HepG2 (cell line): Measurements from ENCODE around the gene PARS2. TPM values are rescaled to one million over a fixed set of nuclear protein-coding genes. Genes with fewer than 3 reads are reported as not detected.

Source experiments
- ATF1 ChIP-seq: IDR thresholded peaks from 2 replicates; pipeline ENCODE4 v1.6.1; 2016; ENCODE audit warnings: mild to moderate bottlenecking, control low read depth
- BCLAF1 ChIP-seq: fragments of 450-650 bp; IDR thresholded peaks from 2 replicates; pipeline ENCODE4 v1.6.1; 2017; ENCODE audit warnings: mild to moderate bottlenecking
- BRD4 ChIP-seq: sonication (generic); formaldehyde crosslinking; IDR thresholded peaks from 2 replicates; pipeline ENCODE4 v1.4.0; 2020; ENCODE audit warnings: missing genetic modification reagents
- CEBPG ChIP-seq: IDR thresholded peaks from 2 replicates; pipeline ENCODE4 v1.6.1; 2016
- E2F5 ChIP-seq: sonication (generic); formaldehyde crosslinking; conservative IDR thresholded peaks from 2 replicates; pipeline ENCODE4 v1.4.0; 2020; ENCODE audit warnings: missing genetic modification reagents
- ESRRA ChIP-seq: sonication (generic); formaldehyde crosslinking; IDR thresholded peaks from 2 replicates; pipeline ENCODE4 v1.5.1; 2020; ENCODE audit warnings: mild to moderate bottlenecking, low read depth, missing genetic modification reagents
- EZH2 ChIP-seq: conservative IDR thresholded peaks from 2 replicates; pipeline ENCODE4 v1.6.1; 2012; ENCODE audit warnings: mild to moderate bottlenecking, low read depth, low read length, moderate library complexity
- FOXO1 ChIP-seq: sonication (generic); formaldehyde crosslinking; IDR thresholded peaks from 2 replicates; pipeline ENCODE4 v1.4.0; 2020; ENCODE audit warnings: missing genetic modification reagents
- HNRNPL ChIP-seq: fragments of 200-400 bp; formaldehyde crosslinking; IDR thresholded peaks from 2 replicates; pipeline ENCODE4 v1.6.1; 2017; ENCODE audit warnings: mild to moderate bottlenecking, low read depth, low read length
- MED13 ChIP-seq: sonication (generic); formaldehyde crosslinking; IDR thresholded peaks from 2 replicates; pipeline ENCODE4 v1.5.0; 2020; ENCODE audit warnings: missing genetic modification reagents
- NCOA2 ChIP-seq: sonication (generic); formaldehyde crosslinking; IDR thresholded peaks from 2 replicates; pipeline ENCODE4 v1.8.0; 2022; ENCODE audit warnings: inconsistent platforms
- SAP130 ChIP-seq: IDR thresholded peaks from 2 replicates; pipeline ENCODE4 v1.6.1; 2016; ENCODE audit warnings: low read depth
- SPEN ChIP-seq: sonication (generic); formaldehyde crosslinking; IDR thresholded peaks from 2 replicates; pipeline ENCODE4 v1.5.1; 2020; ENCODE audit warnings: low read depth, mild to moderate bottlenecking, missing genetic modification reagents
- SUZ12 ChIP-seq: fragments of 150-350 bp; IDR thresholded peaks from 2 replicates; pipeline ENCODE4 v1.6.1; 2014; ENCODE audit warnings: low read depth, low read length
- ZFP36L2 ChIP-seq: sonication (generic); formaldehyde crosslinking; IDR thresholded peaks from 2 replicates; pipeline ENCODE4 v1.4.0; 2020; ENCODE audit warnings: missing genetic modification reagents
- ZNF121 ChIP-seq: sonication (generic); formaldehyde crosslinking; IDR thresholded peaks from 2 replicates; pipeline ENCODE4 v1.5.0; 2020; ENCODE audit warnings: mild to moderate bottlenecking, missing genetic modification reagents
- ZNF292 ChIP-seq: sonication (generic); formaldehyde crosslinking; IDR thresholded peaks from 2 replicates; pipeline ENCODE4 v1.8.1; 2022; ENCODE audit warnings: mild to moderate bottlenecking, low read depth, missing genetic modification reagents, borderline replicate concordance
- ZNF354B ChIP-seq: sonication (generic); formaldehyde crosslinking; IDR thresholded peaks from 2 replicates; pipeline ENCODE4 v1.8.0; 2022; ENCODE audit warnings: mild to moderate bottlenecking, missing genetic modification reagents
- ZNF367 ChIP-seq: sonication (generic); formaldehyde crosslinking; IDR thresholded peaks from 2 replicates; pipeline ENCODE4 v1.4.0; 2020; ENCODE audit warnings: missing genetic modification reagents, borderline replicate concordance
- ZNF451 ChIP-seq: sonication (generic); formaldehyde crosslinking; IDR thresholded peaks from 2 replicates; pipeline ENCODE4 v1.5.0; 2020; ENCODE audit warnings: mild to moderate bottlenecking, missing genetic modification reagents
- ZNF572 ChIP-seq: sonication (generic); formaldehyde crosslinking; IDR thresholded peaks from 2 replicates; pipeline ENCODE4 v1.5.1; 2020; ENCODE audit warnings: mild to moderate bottlenecking, missing genetic modification reagents
- ZNF616 ChIP-seq: sonication (generic); formaldehyde crosslinking; IDR thresholded peaks from 2 replicates; pipeline ENCODE4 v1.5.0; 2020; ENCODE audit warnings: low read depth, mild to moderate bottlenecking, missing genetic modification reagents
- ZNF737 ChIP-seq: sonication (generic); formaldehyde crosslinking; IDR thresholded peaks from 2 replicates; pipeline ENCODE4 v1.5.0; 2020; ENCODE audit warnings: missing genetic modification reagents, mild to moderate bottlenecking, borderline replicate concordance
- ZNF768 ChIP-seq: sonication (generic); formaldehyde crosslinking; IDR thresholded peaks from 2 replicates; pipeline ENCODE4 v1.4.0; 2020; ENCODE audit warnings: missing genetic modification reagents
- ZSCAN12 ChIP-seq: sonication (generic); formaldehyde crosslinking; IDR thresholded peaks from 2 replicates; pipeline ENCODE4 v1.9.0; 2021; ENCODE audit warnings: mild to moderate bottlenecking, missing genetic modification reagents
- polyA plus RNA-seq, 8 experiments: library from polyadenylated mRNA; depleted of rRNA in 3 of 8; stranded (reverse) in 7 of 8; unstranded in 1 of 8; fragments of >200 nt; fragmentation: Illumina TruSeq in 4 of 8; extraction: Trizol in 4 of 8; gene quantifications; 2 replicates each; pipeline versions ENCODE4 v1.2.1 to v1.2.3, GENCODE V29; 2011 to 2016; ENCODE audit warnings: low read depth in 4 of 8, missing spikeins in 1 of 8, mixed read lengths in 1 of 8; ENCODE audit not compliant: insufficient read depth in 1 of 8
- total RNA-seq, 5 experiments: library from RNA; depleted of rRNA; stranded (reverse); fragments of >200 nt; fragmentation: Illumina TruSeq; extraction: Trizol; gene quantifications; 2 replicates each; pipeline ENCODE4 v1.2.3, GENCODE V29; 2016; ENCODE audit warnings: low read depth in 1 of 5
- TF ChIP-seq, protein P1 (sequence below): sonication (generic); formaldehyde crosslinking; IDR thresholded peaks from 2 replicates; pipeline ENCODE4 v1.5.0; 2020; ENCODE audit warnings: missing genetic modification reagents
- TF ChIP-seq, protein P2 (sequence below): sonication (generic); formaldehyde crosslinking; IDR thresholded peaks from 2 replicates; pipeline ENCODE4 v1.8.0; 2023; ENCODE audit warnings: mild to moderate bottlenecking, missing genetic modification reagents

PARS2 gene
- total and polyA plus RNA-seq, 2 of the 13 experiments (the other 11 are each of a cell fraction or from before 2014, with no cell fraction given), result 2.4 to 4.6 TPM

GRCh38 chr1:54715493-54716298, 48.6 kb downstream of the PARS2 start, which contains the start of gene TTC4 (continued):
- no peak for TF ChIP-seq BCLAF1
- TF ChIP-seq ZSCAN12, result peak; percentile 58; the same call in 1 of the 2 replicates
- TF ChIP-seq CEBPG (CRISPR knock-in tag), result peak; percentile 29; the same call in 1 of the 2 replicates
- TF ChIP-seq ZFP36L2, result no peak
- peak; percentile 95 for TF ChIP-seq SPEN
- peak; percentile 45; the same call in 1 of the 2 replicates for TF ChIP-seq ZNF451 (CRISPR knock-in tag)
- no peak for TF ChIP-seq ZNF737 (CRISPR knock-in tag)
- TF ChIP-seq EZH2, result no peak
- TF ChIP-seq HNRNPL, result peak; percentile 58; the same call in 1 of the 2 replicates
- peak; percentile 92 for TF ChIP-seq BRD4 (CRISPR knock-in tag)
- TF ChIP-seq ZNF367, result no peak
- 0 out of 2 replicates have a peak, but pooled peaks have one; percentile 14 for TF ChIP-seq NCOA2 (CRISPR knock-in tag)
- TF ChIP-seq, protein P1, sequence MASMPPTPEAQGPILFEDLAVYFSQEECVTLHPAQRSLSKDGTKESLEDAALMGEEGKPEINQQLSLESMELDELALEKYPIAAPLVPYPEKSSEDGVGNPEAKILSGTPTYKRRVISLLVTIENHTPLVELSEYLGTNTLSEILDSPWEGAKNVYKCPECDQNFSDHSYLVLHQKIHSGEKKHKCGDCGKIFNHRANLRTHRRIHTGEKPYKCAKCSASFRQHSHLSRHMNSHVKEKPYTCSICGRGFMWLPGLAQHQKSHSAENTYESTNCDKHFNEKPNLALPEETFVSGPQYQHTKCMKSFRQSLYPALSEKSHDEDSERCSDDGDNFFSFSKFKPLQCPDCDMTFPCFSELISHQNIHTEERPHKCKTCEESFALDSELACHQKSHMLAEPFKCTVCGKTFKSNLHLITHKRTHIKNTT (CRISPR knock-in tag), result no peak
- peak; percentile 28; the same call in 1 of the 2 replicates for TF ChIP-seq ZNF292
- peak; percentile 91 for TF ChIP-seq SAP130
- peak; percentile 45; the same call in 1 of the 2 replicates for TF ChIP-seq E2F5 (CRISPR knock-in tag)
- TF ChIP-seq ZNF768 (CRISPR knock-in tag), result peak; percentile 83; the same call in 1 of the 2 replicates
- TF ChIP-seq ZNF354B (CRISPR knock-in tag), result no peak
- no peak for TF ChIP-seq MED13
- TF ChIP-seq ZNF572 (CRISPR knock-in tag), result 0 out of 2 replicates have a peak, but pooled peaks have one; percentile 41
- TF ChIP-seq ATF1, result no peak
- TF ChIP-seq, protein P2, sequence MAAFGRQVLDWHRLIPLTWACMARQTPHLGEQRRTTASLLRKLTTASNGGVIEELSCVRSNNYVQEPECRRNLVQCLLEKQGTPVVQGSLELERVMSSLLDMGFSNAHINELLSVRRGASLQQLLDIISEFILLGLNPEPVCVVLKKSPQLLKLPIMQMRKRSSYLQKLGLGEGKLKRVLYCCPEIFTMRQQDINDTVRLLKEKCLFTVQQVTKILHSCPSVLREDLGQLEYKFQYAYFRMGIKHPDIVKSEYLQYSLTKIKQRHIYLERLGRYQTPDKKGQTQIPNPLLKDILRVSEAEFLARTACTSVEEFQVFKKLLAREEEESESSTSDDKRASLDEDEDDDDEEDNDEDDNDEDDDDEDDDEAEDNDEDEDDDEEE, result no peak
- no peak for TF ChIP-seq SUZ12
- TF ChIP-seq FOXO1 (CRISPR knock-in tag), result peak; percentile 84
- no peak for TF ChIP-seq ZNF121 (CRISPR knock-in tag)
- TF ChIP-seq ESRRA, result no peak
- no peak for TF ChIP-seq ZNF616 (CRISPR knock-in tag)
